H1 (cell line): ENCODE measurements around the gene SPPL2A. TPM values are rescaled to one million over a fixed set of nuclear protein-coding genes. Genes with fewer than 3 reads are reported as not detected.

ENCODE experiments used
- CTCF ChIA-PET: fragments of 300-600 bp; sonication (Branson Sonifier 250); formaldehyde crosslinking; loops from one replicate; lab custom pipeline; 2021; ENCODE audit not compliant: partially characterized antibody; lab: Charles Lee
- POLR2A ChIA-PET: fragments of 300-600 bp; sonication (Branson Sonifier 250); formaldehyde crosslinking; loops from one replicate; lab custom pipeline; 2021; ENCODE audit warnings: inconsistent platforms; ENCODE audit not compliant: partially characterized antibody; lab: Charles Lee
- DNase-seq, 2 experiments: peaks; one replicate each; pipeline versions ENCODE4 v3.0.0 to v3.0.0-alpha.2; 2010 to 2022; ENCODE audit warnings: low spot score in 2 of 2, low read depth in 1 of 2, mixed read lengths in 1 of 2
- FAIRE-seq: peaks from 2 replicates; lab custom pipeline; 2011; peaks lifted over from hg19 to GRCh38; lab: Jason Lieb, UNC
- H2AFZ ChIP-seq: 2 replicates; pipeline ENCODE4 v1.8.1; 2012; ENCODE audit warnings: low read length, inconsistent platforms
- H2AK5ac ChIP-seq: 2 replicates; pipeline ENCODE4 v1.6.1; 2013; ENCODE audit warnings: low read depth, low read length
- H2BK120ac ChIP-seq: replicated peaks from 2 replicates; pipeline ENCODE3; 2013; ENCODE audit warnings: low read depth, low read length, inconsistent platforms
- H2BK12ac ChIP-seq: 2 replicates; pipeline ENCODE4 v1.6.1; 2013; ENCODE audit warnings: low read depth, low read length
- H2BK15ac ChIP-seq: 2 replicates; pipeline ENCODE4 v1.6.1; 2013; ENCODE audit warnings: low read length
- H2BK20ac ChIP-seq: 2 replicates; pipeline ENCODE4 v1.6.1; 2013; ENCODE audit warnings: low read length
- H2BK5ac ChIP-seq: 2 replicates; pipeline ENCODE4 v1.6.1; 2013; ENCODE audit warnings: low read depth, low read length
- H3K14ac ChIP-seq: 2 replicates; pipeline ENCODE4 v1.6.1; 2013; ENCODE audit warnings: inconsistent platforms; ENCODE audit not compliant: insufficient read length
- H3K18ac ChIP-seq: 2 replicates; pipeline ENCODE4 v1.6.1; 2013; ENCODE audit warnings: low read length; ENCODE audit errors: extremely low read depth
- H3K23ac ChIP-seq: 2 replicates; pipeline ENCODE4 v1.6.1; 2013; ENCODE audit warnings: inconsistent platforms; ENCODE audit not compliant: insufficient read length
- H3K23me2 ChIP-seq: 2 replicates; pipeline ENCODE4 v1.6.1; 2013; ENCODE audit warnings: low read depth, low read length
- H3K27ac ChIP-seq: 2 replicates; pipeline ENCODE4 v1.6.1; 2011; ENCODE audit warnings: low read depth, low read length, inconsistent platforms
- H3K27me3 ChIP-seq, 4 experiments: replicated peaks in 1 of 4; 1 replicate in 1 of 4; 2 replicates in 3 of 4; pipeline versions ENCODE4 v1.6.1 to v1.8.1; 2011 to 2013; ENCODE audit warnings: low read length in 3 of 4, mild to moderate bottlenecking in 3 of 4, inconsistent platforms in 2 of 4, mixed read lengths in 2 of 4, moderate library complexity in 1 of 4; ENCODE audit not compliant: control insufficient read depth in 3 of 4, insufficient read depth in 3 of 4; ENCODE audit errors: extremely low read depth in 1 of 4
- H3K36me3 ChIP-seq, 4 experiments: 2 replicates each; pipeline versions ENCODE4 v1.6.1 to v1.8.1; 2011 to 2013; ENCODE audit warnings: mild to moderate bottlenecking in 4 of 4, low read length in 3 of 4, moderate library complexity in 2 of 4, control low read depth in 1 of 4, inconsistent platforms in 1 of 4; ENCODE audit not compliant: insufficient read depth in 4 of 4, control insufficient read depth in 2 of 4
- H3K4ac ChIP-seq: replicated peaks from 2 replicates; pipeline ENCODE3; 2013; ENCODE audit warnings: low read length, low read depth, mixed read lengths, inconsistent platforms; ENCODE audit not compliant: insufficient read length
- H3K4me1 ChIP-seq, 4 experiments: replicated peaks in 1 of 4; 1 replicate in 1 of 4; 2 replicates in 3 of 4; pipeline versions ENCODE4 v1.6.1 to v1.8.1; 2011 to 2013; ENCODE audit warnings: low read length in 3 of 4, inconsistent platforms in 2 of 4, mixed read lengths in 1 of 4; ENCODE audit not compliant: insufficient read depth in 4 of 4, control insufficient read depth in 3 of 4
- H3K4me2 ChIP-seq, 2 experiments: 2 replicates each; pipeline versions ENCODE4 v1.6.1 to v1.8.1; 2011 to 2013; ENCODE audit warnings: low read depth in 2 of 2, low read length in 2 of 2, control low read depth in 1 of 2, inconsistent platforms in 1 of 2, mild to moderate bottlenecking in 1 of 2; ENCODE audit not compliant: insufficient read depth in 1 of 2
- H3K4me3 ChIP-seq, 4 experiments: fragments of 200-600, 300-600 bp in 1 of 4; sonication (generic), shearing (Covaris generic), sonication (Bioruptor Twin) in 1 of 4; 2 replicates each; pipeline versions ENCODE4 v1.5.1 to v1.8.1; 2011 to 2016; ENCODE audit warnings: low read length in 4 of 4, low read depth in 3 of 4, control low read depth in 2 of 4, inconsistent platforms in 2 of 4, mild to moderate bottlenecking in 2 of 4, mixed read lengths in 1 of 4, moderate library complexity in 1 of 4; ENCODE audit not compliant: insufficient read depth in 2 of 4; ENCODE audit errors: extremely low read depth in 1 of 4
- H3K56ac ChIP-seq: replicated peaks from 2 replicates; pipeline ENCODE3; 2013; ENCODE audit warnings: low read depth, mild to moderate bottlenecking, mixed read lengths, low read length, inconsistent platforms; ENCODE audit not compliant: insufficient read length
- H3K79me1 ChIP-seq: 2 replicates; pipeline ENCODE4 v1.6.1; 2013; ENCODE audit warnings: low read depth, low read length, control low read depth
- H3K79me2 ChIP-seq, 2 experiments: 2 replicates each; pipeline versions ENCODE4 v1.6.1 to v1.8.1; 2012 to 2013; ENCODE audit warnings: low read length in 2 of 2, mild to moderate bottlenecking in 2 of 2, inconsistent platforms in 1 of 2; ENCODE audit not compliant: insufficient read depth in 2 of 2, control insufficient read depth in 1 of 2
- H3K9ac ChIP-seq, 4 experiments: replicated peaks in 1 of 4; 1 replicate in 1 of 4; 2 replicates in 3 of 4; pipeline versions ENCODE4 v1.6.1 to v1.8.1; 2011 to 2013; ENCODE audit warnings: low read depth in 3 of 4, low read length in 3 of 4, control low read depth in 2 of 4, mild to moderate bottlenecking in 2 of 4, moderate library complexity in 2 of 4, inconsistent platforms in 1 of 4; ENCODE audit errors: extremely low read depth in 1 of 4
- H3K9me3 ChIP-seq, 2 experiments: 2 replicates each; pipeline versions ENCODE4 v1.6.1 to v1.8.1; 2012 to 2013; ENCODE audit warnings: mild to moderate bottlenecking in 2 of 2, moderate library complexity in 2 of 2, control low read depth in 1 of 2, inconsistent platforms in 1 of 2, low read depth in 1 of 2, low read length in 1 of 2, mixed read lengths in 1 of 2; ENCODE audit not compliant: insufficient read depth in 2 of 2
- H4K20me1 ChIP-seq, 2 experiments: replicated peaks in 1 of 2; 2 replicates each; pipeline versions ENCODE3 to v1.8.1; 2011 to 2013; ENCODE audit warnings: inconsistent platforms in 2 of 2, low read length in 2 of 2, mild to moderate bottlenecking in 1 of 2; ENCODE audit not compliant: insufficient read depth in 2 of 2, control insufficient read depth in 1 of 2
- H4K5ac ChIP-seq: 2 replicates; pipeline ENCODE4 v1.6.1; 2013; ENCODE audit warnings: low read length, low read depth, mixed read lengths, inconsistent platforms; ENCODE audit not compliant: insufficient read length
- H4K8ac ChIP-seq: 2 replicates; pipeline ENCODE4 v1.8.0; 2013; ENCODE audit warnings: mild to moderate bottlenecking, moderate library complexity, low read length, inconsistent platforms; ENCODE audit not compliant: insufficient read depth; ENCODE audit errors: extremely low read depth
- H4K91ac ChIP-seq: replicated peaks from 2 replicates; pipeline ENCODE3; 2013; ENCODE audit warnings: low read length, mixed read lengths, inconsistent platforms; ENCODE audit not compliant: insufficient read length
- BACH1 ChIP-seq: IDR thresholded peaks from 2 replicates; pipeline ENCODE4 v1.6.1; 2012; ENCODE audit warnings: low read length, improper control_type of control experiment
- CHD1 ChIP-seq: IDR thresholded peaks from 2 replicates; pipeline ENCODE4 v1.6.1; 2012; ENCODE audit warnings: low read depth, low read length, improper control_type of control experiment
- KDM4A ChIP-seq: IDR thresholded peaks from one replicate; pipeline ENCODE4 v1.7.1; 2012; ENCODE audit warnings: low read depth, mild to moderate bottlenecking, moderate library complexity, low read length, inconsistent platforms; ENCODE audit not compliant: severe bottlenecking
- NANOG ChIP-seq: IDR thresholded peaks from 2 replicates; pipeline ENCODE4 v1.6.1; 2011; ENCODE audit warnings: low read length, low read depth, mild to moderate bottlenecking, inconsistent platforms; ENCODE audit not compliant: insufficient read depth, poor library complexity, severe bottlenecking
- TEAD4 ChIP-seq: IDR thresholded peaks from 2 replicates; pipeline ENCODE4 v1.6.1; 2012; ENCODE audit warnings: low read depth, low read length, inconsistent platforms, mixed read lengths
- WGBS, 2 experiments: shearing (Covaris generic) in 1 of 2; methylation state at CpG; one replicate each; pipeline versions ENCODE4 v1.1.6 to v1.1.7; 2013 to 2015; ENCODE audit warnings: low lambda C conversion rate in 2 of 2, mixed read lengths in 2 of 2, inconsistent platforms in 1 of 2, low coverage in 1 of 2, missing lambda C conversion rate in 1 of 2; ENCODE audit not compliant: insufficient replicate concordance in 2 of 2, insufficient coverage in 1 of 2, insufficient read length in 1 of 2; ENCODE audit errors: extremely low coverage in 1 of 2, missing lambda C conversion rate in 1 of 2; 5-methylcytosine and 5-hydroxymethylcytosine counted together
- polyA plus RNA-seq, 7 experiments: library from polyadenylated mRNA; depleted of rRNA in 3 of 7; stranded (reverse) in 5 of 7; unstranded in 2 of 7; fragments of >200 nt in 5 of 7; fragments of 200-250 nt in 2 of 7; gene quantifications; 1 replicate in 5 of 7; 2 replicates in 1 of 7; 4 replicates in 1 of 7; pipeline versions ENCODE4 v1.2.1 to v1.2.3, GENCODE V29; 2011 to 2013; ENCODE audit warnings: missing spikeins in 2 of 7, mixed read lengths in 2 of 7
- total RNA-seq: library from RNA; stranded (reverse); fragmentation: NEBNext Ultra II Directional; extraction: Animal tissue kit (Norgen Biotek cat#: 25700); gene quantifications from 2 replicates; pipeline ENCODE4 v1.2.1, GENCODE V29; 2021

The SPPL2A gene
- total and polyA plus RNA-seq, 2 of the 8 experiments (the other 6 are each of a cell fraction or from before 2014, with no cell fraction given), result 15.6 to 52.9 TPM

DNA sequence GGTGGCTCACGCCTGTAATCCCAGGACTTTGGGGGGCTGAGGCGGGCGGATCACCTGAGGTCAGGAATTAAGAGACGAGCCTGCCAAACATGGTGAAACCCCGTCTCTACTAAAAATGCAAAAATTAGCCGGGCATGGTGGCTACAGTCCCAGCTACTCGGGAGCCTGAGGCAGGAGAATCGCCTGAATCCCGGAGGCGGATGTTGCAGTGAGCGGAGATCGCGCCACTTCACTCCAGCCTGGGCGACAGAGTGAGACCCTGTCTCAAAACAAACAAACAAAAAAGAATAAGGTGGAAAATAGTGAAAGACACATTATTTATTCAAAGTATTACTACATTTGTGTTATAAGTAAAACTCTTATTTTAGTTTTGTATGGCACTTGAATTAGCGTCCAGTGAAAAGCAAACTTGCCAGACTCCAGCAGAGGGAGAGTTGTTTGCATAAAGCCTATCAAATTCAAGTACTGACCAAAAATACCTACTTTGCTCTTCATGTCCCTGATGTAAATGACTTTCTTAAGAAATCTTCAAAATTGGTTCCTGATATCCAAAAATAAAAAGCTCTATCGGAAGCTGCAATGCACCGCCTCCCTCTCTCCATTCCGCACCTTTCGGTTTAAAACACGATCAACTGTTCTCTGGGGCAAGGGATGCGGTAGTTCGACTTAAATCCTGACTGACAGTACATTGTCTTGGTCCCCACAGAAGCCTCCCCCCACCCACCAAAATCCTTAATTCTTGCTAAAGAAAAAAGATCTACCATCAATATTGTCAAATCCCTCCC is 80.1 kb downstream of the SPPL2A start:
- FAIRE-seq, result no peak
- peaks cover 10% of the 10 kb centered on the region for H3K23me2 ChIP-seq
- DNase-seq, result no peak
- peaks cover 0 to 4% of the 10 kb centered on the region in 2 experiments for H4K20me1 ChIP-seq
- H3K9ac ChIP-seq, result peak overlapping the region; percentile 54 to 91 (median 84)
- peak overlapping the region; percentile 81 to 86 for H3K4me2 ChIP-seq
- ChIA-PET CTCF (interaction anchor here (1.5 to 2.8 kb wide), 3 partner anchors 10 to 191 kb away, joined by 3 to 14 read pairs (median 5); no protein-coding TSS in a partner anchor), POLR2A (interaction anchor here (1.0 to 2.3 kb wide), 5 partner anchors 9 to 330 kb away, joined by 3 to 7 read pairs (median 5); partner anchors contain the start of gene GABPB1)
- no peak overlapping the region for H4K8ac ChIP-seq
- H3K36me3 ChIP-seq, result no peaks in the 10 kb centered on the region; a peak in 1 of 8 replicates
- H3K79me1 ChIP-seq, result no peaks in the 10 kb centered on the region; the same call in 1 of the 2 replicates
- no peak overlapping the region for H3K56ac ChIP-seq
- no peak overlapping the region for H3K18ac ChIP-seq
- H3K27me3 ChIP-seq, result no peaks in the 10 kb centered on the region
- no peak overlapping the region for H2BK120ac ChIP-seq
- H2BK5ac ChIP-seq, result no peak overlapping the region
- 55% methylated on average over 22 of the region's 22 CpGs; no CpG with 5 or more reads in 1 of the 2 experiments for WGBS, 2 experiments
- H3K4me1 ChIP-seq, result peaks cover 0 to 4% (median 2%) of the 10 kb centered on the region in 4 experiments; a peak in 2 of 7 replicates
- no peak overlapping the region for H4K5ac ChIP-seq
- no peak overlapping the region for H2BK20ac ChIP-seq
- H3K9me3 ChIP-seq, result no peaks in the 10 kb centered on the region
- no peak overlapping the region for H3K27ac ChIP-seq
- no peak overlapping the region for H2BK15ac ChIP-seq
- peaks cover 0 to 55% of the 10 kb centered on the region in 2 experiments; a peak in 3 of 4 replicates for H3K79me2 ChIP-seq
- H2AK5ac ChIP-seq, result no peak overlapping the region
- H3K23ac ChIP-seq, result no peak overlapping the region
- no peak overlapping the region for H3K4ac ChIP-seq
- H4K91ac ChIP-seq, result no peak overlapping the region
- H3K4me3 ChIP-seq, result peak overlapping the region; percentile 84 to 95 (median 88)
- H2BK12ac ChIP-seq, result no peak overlapping the region; the same call in 1 of the 2 replicates
- no peak overlapping the region for H3K14ac ChIP-seq
- no peak overlapping the region for H2AFZ ChIP-seq
- no peak for TF ChIP-seq NANOG
- no peak for TF ChIP-seq TEAD4
- no peak for TF ChIP-seq BACH1
- no peak for TF ChIP-seq KDM4A
- TF ChIP-seq CHD1, result no peak
